Esophagus muscularis mucosa (tissue), 3 donors: ENCODE results near the gene ATG10.

Experiments
- POLR2A ChIP-seq: fragments of 450-650 bp; IDR thresholded peaks from one replicate; pipeline ENCODE4 v1.6.1; 2017; ENCODE audit warnings: antibody characterized with exemption, moderate library complexity, mild to moderate bottlenecking, low read depth
- POLR2AphosphoS5 ChIP-seq, 2 donors: sonication (generic); formaldehyde crosslinking; IDR thresholded peaks; one replicate each; pipeline ENCODE4 v1.6.1; 2017; ENCODE audit warnings: antibody characterized with exemption in 2 of 2
- TF ChIP-seq, protein P1 (sequence below), 3 experiments: fragments of 200-600 bp in 2 of 3; fragments of 450-650 bp in 1 of 3; sonication (generic) in 2 of 3; IDR thresholded peaks; one replicate each; pipeline ENCODE4 v1.5.1; 2017 to 2019; ENCODE audit warnings: antibody characterized with exemption in 3 of 3, mild to moderate bottlenecking in 2 of 3, moderate library complexity in 1 of 3

DNA sequence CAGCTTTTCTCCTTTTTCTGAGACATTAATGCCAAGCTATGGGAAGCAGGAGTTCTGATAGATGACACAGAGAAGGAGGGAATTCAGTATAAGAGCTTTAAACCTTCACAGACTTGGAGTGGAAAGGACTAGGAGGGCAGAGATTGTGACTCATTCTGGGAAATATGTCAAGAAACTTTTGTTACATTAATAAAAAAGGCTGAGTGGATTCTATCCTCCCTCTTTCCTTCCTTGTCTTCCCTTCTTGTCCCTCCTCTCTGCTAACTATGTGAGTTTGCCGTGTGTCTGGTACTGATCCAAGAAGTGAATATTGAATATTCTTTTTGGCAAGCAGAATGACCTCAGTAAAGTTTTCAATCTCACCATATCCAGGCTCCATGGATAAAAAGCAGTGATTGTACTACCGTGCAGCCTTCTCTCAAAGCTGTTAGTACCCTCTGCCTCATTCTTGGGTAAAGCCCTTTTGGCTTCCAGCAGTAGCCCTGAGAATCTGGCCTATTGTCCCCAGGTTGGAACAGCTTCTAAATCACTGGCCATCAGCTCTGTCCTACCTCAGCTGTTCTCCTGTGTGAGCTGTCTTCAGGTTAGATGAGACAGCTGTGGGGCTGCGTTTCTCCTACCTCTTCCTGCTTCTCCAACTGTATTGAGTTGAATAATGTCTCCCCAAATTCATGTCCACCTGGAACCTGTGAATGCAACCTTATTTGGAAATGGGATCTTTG, 73.9 kb downstream of the ATG10 start:
- TF ChIP-seq POLR2A = no peak
- TF ChIP-seq, protein P1, sequence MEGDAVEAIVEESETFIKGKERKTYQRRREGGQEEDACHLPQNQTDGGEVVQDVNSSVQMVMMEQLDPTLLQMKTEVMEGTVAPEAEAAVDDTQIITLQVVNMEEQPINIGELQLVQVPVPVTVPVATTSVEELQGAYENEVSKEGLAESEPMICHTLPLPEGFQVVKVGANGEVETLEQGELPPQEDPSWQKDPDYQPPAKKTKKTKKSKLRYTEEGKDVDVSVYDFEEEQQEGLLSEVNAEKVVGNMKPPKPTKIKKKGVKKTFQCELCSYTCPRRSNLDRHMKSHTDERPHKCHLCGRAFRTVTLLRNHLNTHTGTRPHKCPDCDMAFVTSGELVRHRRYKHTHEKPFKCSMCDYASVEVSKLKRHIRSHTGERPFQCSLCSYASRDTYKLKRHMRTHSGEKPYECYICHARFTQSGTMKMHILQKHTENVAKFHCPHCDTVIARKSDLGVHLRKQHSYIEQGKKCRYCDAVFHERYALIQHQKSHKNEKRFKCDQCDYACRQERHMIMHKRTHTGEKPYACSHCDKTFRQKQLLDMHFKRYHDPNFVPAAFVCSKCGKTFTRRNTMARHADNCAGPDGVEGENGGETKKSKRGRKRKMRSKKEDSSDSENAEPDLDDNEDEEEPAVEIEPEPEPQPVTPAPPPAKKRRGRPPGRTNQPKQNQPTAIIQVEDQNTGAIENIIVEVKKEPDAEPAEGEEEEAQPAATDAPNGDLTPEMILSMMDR (IDR thresholded peaks at IDR 0.05) = no peak
- TF ChIP-seq POLR2AphosphoS5 (IDR thresholded peaks at IDR 0.05) = no peak
